Ishikawa (cell line): ENCODE results near the gene SERINC3.

Experiments
- CEBPB ChIP-seq: IDR thresholded peaks from 2 replicates; pipeline ENCODE4 v1.6.1; 2012
- CREB1 ChIP-seq: IDR thresholded peaks from 2 replicates; pipeline ENCODE4 v1.6.1; 2012; ENCODE audit warnings: low read depth
- EGR1 ChIP-seq: IDR thresholded peaks from 2 replicates; pipeline ENCODE4 v1.6.1; 2012
- EP300 ChIP-seq: IDR thresholded peaks from 2 replicates; pipeline ENCODE4 v1.6.1; 2012; ENCODE audit warnings: borderline replicate concordance
- FOXM1 ChIP-seq: IDR thresholded peaks from 2 replicates; pipeline ENCODE4 v1.6.1; 2012; ENCODE audit warnings: low read depth, borderline replicate concordance
- MAX ChIP-seq: IDR thresholded peaks from 2 replicates; pipeline ENCODE4 v1.6.1; 2012
- NFIC ChIP-seq: IDR thresholded peaks from 2 replicates; pipeline ENCODE4 v1.6.1; 2012
- RAD21 ChIP-seq: IDR thresholded peaks from 2 replicates; pipeline ENCODE4 v1.6.1; 2012; ENCODE audit warnings: low read depth
- REST ChIP-seq: IDR thresholded peaks from 2 replicates; pipeline ENCODE4 v1.6.1; 2012; ENCODE audit warnings: low read depth, mild to moderate bottlenecking
- TAF1 ChIP-seq: IDR thresholded peaks from 2 replicates; pipeline ENCODE4 v1.6.1; 2012; ENCODE audit warnings: low read depth, mild to moderate bottlenecking
- TCF12 ChIP-seq: IDR thresholded peaks from 2 replicates; pipeline ENCODE4 v1.6.1; 2012; ENCODE audit warnings: low read depth
- TEAD4 ChIP-seq: IDR thresholded peaks from 2 replicates; pipeline ENCODE4 v1.6.1; 2012
- USF1 ChIP-seq: IDR thresholded peaks from 2 replicates; pipeline ENCODE4 v1.6.1; 2012
- YY1 ChIP-seq: IDR thresholded peaks from 2 replicates; pipeline ENCODE4 v1.6.1; 2012; ENCODE audit warnings: low read depth
- ZBTB7A ChIP-seq: IDR thresholded peaks from 2 replicates; pipeline ENCODE4 v1.6.1; 2012; ENCODE audit warnings: low read depth

SERINC3 gene

GRCh38 chr20:44518248-44518647, 3.6 kb downstream of the SERINC3 start:
- TF ChIP-seq TEAD4: no peak
- TF ChIP-seq TAF1: no peak
- no peak for TF ChIP-seq MAX
- TF ChIP-seq CEBPB: no peak
- no peak for TF ChIP-seq FOXM1
- TF ChIP-seq EGR1: no peak
- no peak for TF ChIP-seq CREB1
- TF ChIP-seq RAD21: no peak
- TF ChIP-seq YY1: no peak
- no peak for TF ChIP-seq NFIC
- TF ChIP-seq ZBTB7A: no peak
- TF ChIP-seq USF1: no peak
- TF ChIP-seq EP300: no peak
- no peak for TF ChIP-seq REST
- no peak for TF ChIP-seq TCF12

- TF ChIP-seq MAX: no peak
- no peak for TF ChIP-seq USF1
- TF ChIP-seq FOXM1: no peak
- TF ChIP-seq EP300: no peak
- TF ChIP-seq TAF1: no peak
- no peak for TF ChIP-seq EGR1
- TF ChIP-seq TCF12: no peak
- no peak for TF ChIP-seq RAD21
Observed at GRCh38 chr20:44517454-44517853, 4.4 kb downstream of the SERINC3 start.

GRCh38 chr20:44516491-44516890, 5.4 kb downstream of the SERINC3 start:
- TF ChIP-seq REST (no peak), TAF1 (no peak), MAX (no peak), FOXM1 (no peak), EGR1 (no peak), YY1 (no peak), USF1 (no peak), NFIC (no peak), RAD21 (no peak), ZBTB7A (no peak), TCF12 (no peak), EP300 (no peak), CREB1 (no peak), CEBPB (no peak), TEAD4 (no peak)

GRCh38 chr20:44513871-44514270, 8.0 kb downstream of the SERINC3 start:
- TF ChIP-seq CREB1: no peak
- no peak for TF ChIP-seq CEBPB
- no peak for TF ChIP-seq YY1
- no peak for TF ChIP-seq FOXM1
- no peak for TF ChIP-seq TCF12
- no peak for TF ChIP-seq ZBTB7A
- no peak for TF ChIP-seq NFIC
- TF ChIP-seq RAD21: no peak
- no peak for TF ChIP-seq USF1
- TF ChIP-seq EP300: no peak
- no peak for TF ChIP-seq EGR1

- TF ChIP-seq REST (no peak), RAD21 (no peak), MAX (no peak), EGR1 (no peak), USF1 (no peak), CREB1 (no peak), EP300 (no peak), ZBTB7A (no peak), TCF12 (no peak), TAF1 (no peak), TEAD4 (no peak), YY1 (no peak), CEBPB (no peak)
Observed at GRCh38 chr20:44509762-44510161, 12.1 kb downstream of the SERINC3 start.
